Neural cell (in vitro differentiated cells): ENCODE data around the gene MYOG. TPM values are rescaled to one million over a fixed set of nuclear protein-coding genes. Genes with fewer than 3 reads are reported as not detected.

Experiments
- H2AFZ ChIP-seq: fragments of 200-600, 300-800 bp; sonication (generic), shearing (Covaris generic); 2 replicates; pipeline ENCODE4 v1.6.0; 2014; ENCODE audit warnings: low read depth, mild to moderate bottlenecking, antibody characterized with exemption, low read length, moderate library complexity
- H3F3A ChIP-seq: fragments of 200-600 bp; shearing (Covaris generic); 2 replicates; pipeline ENCODE4 v1.6.1; 2016; ENCODE audit warnings: mild to moderate bottlenecking, moderate library complexity, mixed read lengths, antibody characterized with exemption, low read length; ENCODE audit not compliant: insufficient read depth, poor library complexity, severe bottlenecking
- H3K27ac ChIP-seq: fragments of 200-600, 300-800 bp; sonication (generic), shearing (Covaris generic); 2 replicates; pipeline ENCODE4 v1.5.1; 2014; ENCODE audit warnings: mild to moderate bottlenecking, low read length, moderate library complexity
- H3K27me3 ChIP-seq: fragments of 300-800, 200-600 bp; sonication (generic), shearing (Covaris generic); 2 replicates; pipeline ENCODE4 v1.6.0; 2014; ENCODE audit warnings: mild to moderate bottlenecking, low read depth, low read length, moderate library complexity; ENCODE audit not compliant: insufficient read depth
- H3K36me3 ChIP-seq: fragments of 300-800, 200-600 bp; sonication (generic), shearing (Covaris generic); 2 replicates; pipeline ENCODE4 v1.5.1; 2014; ENCODE audit warnings: mild to moderate bottlenecking, antibody characterized with exemption, low read length, moderate library complexity; ENCODE audit not compliant: insufficient read depth
- H3K4me2 ChIP-seq: fragments of 300-800, 200-600 bp; sonication (generic), shearing (Covaris generic); 2 replicates; pipeline ENCODE4 v1.6.0; 2014; ENCODE audit warnings: mild to moderate bottlenecking, low read length
- H3K4me3 ChIP-seq: fragments of 300-800, 200-600 bp; sonication (generic), shearing (Covaris generic); 2 replicates; pipeline ENCODE4 v1.5.1; 2014; ENCODE audit warnings: mild to moderate bottlenecking, low read length, moderate library complexity
- H3K79me2 ChIP-seq: fragments of 200-600 bp; shearing (Covaris generic); replicated peaks from 2 replicates; pipeline ENCODE4 v1.6.0; 2014; ENCODE audit warnings: mild to moderate bottlenecking, low read length, moderate library complexity; ENCODE audit not compliant: insufficient read depth
- H3K9ac ChIP-seq: fragments of 300-800, 200-600 bp; sonication (generic), shearing (Covaris generic); 2 replicates; pipeline ENCODE4 v1.6.1; 2016; ENCODE audit warnings: mild to moderate bottlenecking, low read length, mixed read lengths
- H3K9me2 ChIP-seq: fragments of 200-600 bp; shearing (Covaris generic); 2 replicates; pipeline ENCODE4 v1.6.1; 2016; ENCODE audit warnings: mild to moderate bottlenecking, low read length, mixed read lengths; ENCODE audit not compliant: insufficient read depth
- H3K9me3 ChIP-seq: fragments of 200-600, 300-800 bp; sonication (generic), shearing (Covaris generic); 2 replicates; pipeline ENCODE4 v1.6.1; 2016; ENCODE audit warnings: mild to moderate bottlenecking, mixed run types, low read length, moderate library complexity, mixed read lengths
- H4K20me1 ChIP-seq: fragments of 200-600 bp; shearing (Covaris generic); 2 replicates; pipeline ENCODE4 v1.6.1; 2016; ENCODE audit warnings: mild to moderate bottlenecking, mixed run types; ENCODE audit not compliant: insufficient read depth
- EP300 ChIP-seq: fragments of 450-650 bp; conservative IDR thresholded peaks from 2 replicates; pipeline ENCODE4 v1.6.1; 2014; ENCODE audit warnings: antibody characterized with exemption, mild to moderate bottlenecking, moderate library complexity; ENCODE audit not compliant: poor library complexity, severe bottlenecking
- EZH2 ChIP-seq: fragments of 200-600, 300-800 bp; shearing (Covaris generic), sonication (generic); IDR thresholded peaks from 2 replicates; pipeline ENCODE4 v1.6.1; 2014; ENCODE audit warnings: antibody characterized with exemption, low read length, borderline replicate concordance, mild to moderate bottlenecking; ENCODE audit not compliant: insufficient read depth, poor library complexity, severe bottlenecking
- MXI1 ChIP-seq: fragments of 450-650 bp; conservative IDR thresholded peaks from 2 replicates; pipeline ENCODE4 v1.6.1; 2014; ENCODE audit warnings: antibody characterized with exemption, mild to moderate bottlenecking; ENCODE audit not compliant: poor library complexity, severe bottlenecking
- POLR2AphosphoS5 ChIP-seq: IDR thresholded peaks from 2 replicates; pipeline ENCODE4 v1.6.1; 2012
- RAD21 ChIP-seq: fragments of 450-650 bp; conservative IDR thresholded peaks from 2 replicates; pipeline ENCODE4 v1.6.1; 2014; ENCODE audit warnings: antibody characterized with exemption, mild to moderate bottlenecking, moderate library complexity
- SMC3 ChIP-seq: fragments of 450-650 bp; conservative IDR thresholded peaks from 2 replicates; pipeline ENCODE4 v1.6.1; 2014; ENCODE audit warnings: antibody characterized with exemption, mild to moderate bottlenecking, moderate library complexity; ENCODE audit not compliant: poor library complexity
- TAF1 ChIP-seq: IDR thresholded peaks from 2 replicates; pipeline ENCODE4 v1.6.1; 2012; ENCODE audit warnings: low read depth
- polyA plus RNA-seq: library from polyadenylated mRNA; depleted of rRNA; stranded (reverse); fragments of >200 nt; gene quantifications from 2 replicates; pipeline ENCODE4 v1.2.3, GENCODE V29; 2014
- TF ChIP-seq, protein P1 (sequence below): fragments of 450-650 bp; IDR thresholded peaks from 2 replicates; pipeline ENCODE4 v1.5.1; 2014; ENCODE audit warnings: antibody characterized with exemption, mild to moderate bottlenecking, moderate library complexity; ENCODE audit not compliant: poor library complexity, severe bottlenecking
- TF ChIP-seq, protein P2 (sequence below): IDR thresholded peaks from 2 replicates; pipeline ENCODE4 v1.6.1; 2012; ENCODE audit warnings: borderline replicate concordance

The MYOG gene
- polyA plus RNA-seq, 1 donor from 2014 or later: not detected

DNA sequence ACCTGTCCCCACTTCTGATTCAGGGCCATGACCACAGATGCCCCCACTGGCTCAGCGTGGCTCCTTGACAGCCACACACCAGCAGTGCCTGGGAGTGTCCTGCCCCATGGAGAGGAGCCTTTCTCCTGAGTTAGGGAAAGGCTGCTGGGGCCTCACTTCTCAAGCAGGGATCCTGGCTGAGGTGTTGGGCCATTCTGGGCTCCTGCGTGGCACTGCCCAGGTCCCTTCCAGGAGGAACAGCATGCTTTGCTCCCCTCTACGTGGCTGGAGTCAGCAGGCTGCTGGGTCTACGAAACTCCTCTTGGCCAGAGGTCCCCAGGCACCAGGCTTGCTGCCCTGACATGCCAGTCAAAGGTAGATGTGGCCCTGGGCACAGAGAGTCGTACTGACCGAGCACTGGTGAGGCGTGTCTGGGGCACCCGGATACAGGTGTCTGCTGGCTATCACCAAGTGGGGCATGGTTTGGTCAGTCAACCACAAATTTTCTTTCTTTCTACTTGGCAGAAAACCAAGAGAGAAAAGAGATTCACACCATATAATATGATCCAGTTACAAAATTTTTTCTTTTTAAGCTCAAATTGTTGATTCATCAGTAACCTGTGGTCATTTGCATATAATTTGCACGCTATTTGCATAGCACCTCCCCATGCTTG lies 45.9 kb upstream of the MYOG start:
- H4K20me1 ChIP-seq: no peaks in the 10 kb centered on the region
- H2AFZ ChIP-seq: no peak overlapping the region
- H3K79me2 ChIP-seq: no peaks in the 10 kb centered on the region
- H3K4me3 ChIP-seq: no peak overlapping the region
- no peak overlapping the region for H3K9ac ChIP-seq
- no peaks in the 10 kb centered on the region for H3K9me3 ChIP-seq
- no peak for TF ChIP-seq MXI1
- TF ChIP-seq, protein P1, sequence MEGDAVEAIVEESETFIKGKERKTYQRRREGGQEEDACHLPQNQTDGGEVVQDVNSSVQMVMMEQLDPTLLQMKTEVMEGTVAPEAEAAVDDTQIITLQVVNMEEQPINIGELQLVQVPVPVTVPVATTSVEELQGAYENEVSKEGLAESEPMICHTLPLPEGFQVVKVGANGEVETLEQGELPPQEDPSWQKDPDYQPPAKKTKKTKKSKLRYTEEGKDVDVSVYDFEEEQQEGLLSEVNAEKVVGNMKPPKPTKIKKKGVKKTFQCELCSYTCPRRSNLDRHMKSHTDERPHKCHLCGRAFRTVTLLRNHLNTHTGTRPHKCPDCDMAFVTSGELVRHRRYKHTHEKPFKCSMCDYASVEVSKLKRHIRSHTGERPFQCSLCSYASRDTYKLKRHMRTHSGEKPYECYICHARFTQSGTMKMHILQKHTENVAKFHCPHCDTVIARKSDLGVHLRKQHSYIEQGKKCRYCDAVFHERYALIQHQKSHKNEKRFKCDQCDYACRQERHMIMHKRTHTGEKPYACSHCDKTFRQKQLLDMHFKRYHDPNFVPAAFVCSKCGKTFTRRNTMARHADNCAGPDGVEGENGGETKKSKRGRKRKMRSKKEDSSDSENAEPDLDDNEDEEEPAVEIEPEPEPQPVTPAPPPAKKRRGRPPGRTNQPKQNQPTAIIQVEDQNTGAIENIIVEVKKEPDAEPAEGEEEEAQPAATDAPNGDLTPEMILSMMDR: no peak
- no peak for TF ChIP-seq EP300
- TF ChIP-seq, protein P2, sequence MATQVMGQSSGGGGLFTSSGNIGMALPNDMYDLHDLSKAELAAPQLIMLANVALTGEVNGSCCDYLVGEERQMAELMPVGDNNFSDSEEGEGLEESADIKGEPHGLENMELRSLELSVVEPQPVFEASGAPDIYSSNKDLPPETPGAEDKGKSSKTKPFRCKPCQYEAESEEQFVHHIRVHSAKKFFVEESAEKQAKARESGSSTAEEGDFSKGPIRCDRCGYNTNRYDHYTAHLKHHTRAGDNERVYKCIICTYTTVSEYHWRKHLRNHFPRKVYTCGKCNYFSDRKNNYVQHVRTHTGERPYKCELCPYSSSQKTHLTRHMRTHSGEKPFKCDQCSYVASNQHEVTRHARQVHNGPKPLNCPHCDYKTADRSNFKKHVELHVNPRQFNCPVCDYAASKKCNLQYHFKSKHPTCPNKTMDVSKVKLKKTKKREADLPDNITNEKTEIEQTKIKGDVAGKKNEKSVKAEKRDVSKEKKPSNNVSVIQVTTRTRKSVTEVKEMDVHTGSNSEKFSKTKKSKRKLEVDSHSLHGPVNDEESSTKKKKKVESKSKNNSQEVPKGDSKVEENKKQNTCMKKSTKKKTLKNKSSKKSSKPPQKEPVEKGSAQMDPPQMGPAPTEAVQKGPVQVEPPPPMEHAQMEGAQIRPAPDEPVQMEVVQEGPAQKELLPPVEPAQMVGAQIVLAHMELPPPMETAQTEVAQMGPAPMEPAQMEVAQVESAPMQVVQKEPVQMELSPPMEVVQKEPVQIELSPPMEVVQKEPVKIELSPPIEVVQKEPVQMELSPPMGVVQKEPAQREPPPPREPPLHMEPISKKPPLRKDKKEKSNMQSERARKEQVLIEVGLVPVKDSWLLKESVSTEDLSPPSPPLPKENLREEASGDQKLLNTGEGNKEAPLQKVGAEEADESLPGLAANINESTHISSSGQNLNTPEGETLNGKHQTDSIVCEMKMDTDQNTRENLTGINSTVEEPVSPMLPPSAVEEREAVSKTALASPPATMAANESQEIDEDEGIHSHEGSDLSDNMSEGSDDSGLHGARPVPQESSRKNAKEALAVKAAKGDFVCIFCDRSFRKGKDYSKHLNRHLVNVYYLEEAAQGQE: no peak
- TF ChIP-seq SMC3: no peak
- no peak for TF ChIP-seq EZH2
- no peak for TF ChIP-seq RAD21
- no peak for TF ChIP-seq TAF1
- no peak for TF ChIP-seq POLR2AphosphoS5
- H3F3A ChIP-seq: no peaks in the 10 kb centered on the region
- H3K9me2 ChIP-seq: no peaks in the 10 kb centered on the region
- no peaks in the 10 kb centered on the region for H3K36me3 ChIP-seq
- H3K4me2 ChIP-seq: no peak overlapping the region
- H3K27ac ChIP-seq: no peak overlapping the region
- H3K27me3 ChIP-seq: peaks cover 20% of the 10 kb centered on the region

DNA sequence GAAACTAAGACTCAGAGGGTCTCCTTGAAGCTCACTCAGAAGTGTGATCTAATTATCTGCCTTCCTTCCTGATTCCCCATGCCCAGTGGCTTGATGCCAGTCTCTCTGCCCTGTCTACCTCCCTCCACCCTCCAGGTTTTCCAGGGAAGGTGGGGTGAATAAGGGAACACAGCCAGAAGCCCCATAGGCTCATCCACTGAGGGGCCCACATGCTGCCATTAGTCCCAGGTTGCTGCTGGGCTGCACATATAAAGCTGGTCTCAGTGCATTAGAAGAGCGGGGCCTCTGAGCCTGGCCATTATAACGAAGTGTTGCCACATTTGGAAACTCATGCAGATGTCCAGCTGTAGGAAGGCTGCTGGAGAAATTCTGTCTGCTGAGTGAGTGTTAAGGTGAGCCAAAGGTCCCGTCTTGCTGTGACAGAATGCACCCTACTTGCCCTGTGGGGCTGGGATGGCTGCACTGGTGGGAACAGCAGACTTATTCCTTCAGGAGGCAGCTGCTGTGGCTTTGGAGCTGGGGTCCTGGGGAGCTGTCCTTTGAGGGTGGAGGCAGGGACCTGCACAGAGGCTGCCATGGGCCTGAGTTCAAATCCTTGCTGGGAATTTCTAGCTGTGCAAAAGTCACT lies 44.7 kb upstream of the MYOG start:
- H3K9ac ChIP-seq: no peak overlapping the region
- H3K27me3 ChIP-seq: peaks cover 23% of the 10 kb centered on the region
- no peaks in the 10 kb centered on the region for H3K9me2 ChIP-seq
- H3K27ac ChIP-seq: no peak overlapping the region
- TF ChIP-seq SMC3 (no peak), EZH2 (no peak), MXI1 (no peak), TAF1 (no peak), POLR2AphosphoS5 (no peak), RAD21 (no peak), EP300 (no peak)
- TF ChIP-seq, protein P1: no peak
- TF ChIP-seq, protein P2: no peak
- no peaks in the 10 kb centered on the region for H3K36me3 ChIP-seq
- no peaks in the 10 kb centered on the region for H3K79me2 ChIP-seq
- no peaks in the 10 kb centered on the region for H3K9me3 ChIP-seq
- no peak overlapping the region for H2AFZ ChIP-seq
- H4K20me1 ChIP-seq: no peaks in the 10 kb centered on the region
- no peak overlapping the region for H3K4me3 ChIP-seq
- H3K4me2 ChIP-seq: no peak overlapping the region
- H3F3A ChIP-seq: no peaks in the 10 kb centered on the region
